HG02763 (cell line): Measurements from ENCODE around the gene DSTYK.

ENCODE experiments used
- ATAC-seq: cut with Tn5 transposase; IDR thresholded peaks from one replicate; pipeline ENCODE4 v1.9.1; 2021; ENCODE audit warnings: mild to moderate bottlenecking, moderate library complexity; ENCODE audit not compliant: unreplicated experiment

DSTYK gene

GRCh38 chr1:205211169-205211838 lies at the start of gene DSTYK:
TSS of gene DSTYK (minus strand) at chr1:205211702. CDS start at chr1:205211535, 167 bp downstream.
- ATAC-seq, result peak; percentile 91

- no peak for ATAC-seq
These were observed 48.5 kb upstream of the DSTYK start for GRCh38 chr1:205259998-205260397.

GRCh38 chr1:205259324-205259832 lies 47.9 kb upstream of the DSTYK start:
- no peak for ATAC-seq

GRCh38 chr1:205258719-205259118 lies 47.2 kb upstream of the DSTYK start:
- ATAC-seq, result no peak

GRCh38 chr1:205258261-205258691 lies 46.8 kb upstream of the DSTYK start:
- no peak for ATAC-seq

- ATAC-seq, result no peak
These were observed 46.2 kb upstream of the DSTYK start for GRCh38 chr1:205257735-205258134.

- no peak for ATAC-seq
These were observed 45.6 kb upstream of the DSTYK start for GRCh38 chr1:205256951-205257625.

- ATAC-seq, result peak; percentile 51
These were observed 44.7 kb upstream of the DSTYK start for GRCh38 chr1:205255941-205256780.

GRCh38 chr1:205251576-205251975 lies 40.1 kb upstream of the DSTYK start:
- ATAC-seq, result no peak

GRCh38 chr1:205250699-205251098 lies 39.2 kb upstream of the DSTYK start:
- ATAC-seq, result no peak

GRCh38 chr1:205249651-205250050 lies 38.1 kb upstream of the DSTYK start:
- no peak for ATAC-seq

GRCh38 chr1:205248793-205249601 lies 37.5 kb upstream of the DSTYK start:
- ATAC-seq, result no peak

GRCh38 chr1:205247130-205247921 lies 35.8 kb upstream of the DSTYK start:
- no peak for ATAC-seq

GRCh38 chr1:205246351-205247119 lies 35.0 kb upstream of the DSTYK start:
- no peak for ATAC-seq

- no peak for ATAC-seq
These were observed 33.6 kb upstream of the DSTYK start for GRCh38 chr1:205245096-205245495.

GRCh38 chr1:205244384-205244783 lies 32.9 kb upstream of the DSTYK start:
- ATAC-seq, result no peak

GRCh38 chr1:205243350-205244191 lies 32.1 kb upstream of the DSTYK start:
- no peak for ATAC-seq

- no peak for ATAC-seq
These were observed 30.0 kb upstream of the DSTYK start for GRCh38 chr1:205241366-205242030.
